HPDE6-E6E7 (cell line): ENCODE data around the gene SOX30.
"Not testable (repeated sequence)": the region's sequence is repeated elsewhere in the genome, so short reads cannot be mapped to it uniquely, and the experiment has no call there.

ENCODE experiments used
- DNase-seq: peaks from one replicate; pipeline ENCODE4 v3.0.0; 2011; ENCODE audit warnings: missing footprints; ENCODE audit errors: extremely low spot score

The SOX30 gene

DNA sequence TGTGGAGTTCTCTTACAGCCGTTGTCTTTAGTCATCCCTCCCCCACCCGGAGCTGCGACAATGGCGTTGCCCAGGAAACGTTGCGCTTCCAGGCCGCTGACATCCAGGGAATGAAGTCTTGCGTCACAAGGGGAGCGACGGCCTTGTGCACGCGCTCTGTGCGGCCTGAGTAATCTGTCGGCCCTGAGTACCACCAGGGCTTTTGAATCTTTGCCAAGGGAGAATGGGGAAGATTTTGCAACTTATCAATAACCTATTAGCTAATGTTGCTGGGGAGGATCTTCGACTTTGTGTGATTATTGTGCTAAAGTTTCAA lies at the start of gene SOX30:
SOX30 (minus strand) TSS at position 62 of the 316 bp plus-strand sequence. CDS start 360 bp downstream, outside the sequence.
- no peak for DNase-seq

DNA sequence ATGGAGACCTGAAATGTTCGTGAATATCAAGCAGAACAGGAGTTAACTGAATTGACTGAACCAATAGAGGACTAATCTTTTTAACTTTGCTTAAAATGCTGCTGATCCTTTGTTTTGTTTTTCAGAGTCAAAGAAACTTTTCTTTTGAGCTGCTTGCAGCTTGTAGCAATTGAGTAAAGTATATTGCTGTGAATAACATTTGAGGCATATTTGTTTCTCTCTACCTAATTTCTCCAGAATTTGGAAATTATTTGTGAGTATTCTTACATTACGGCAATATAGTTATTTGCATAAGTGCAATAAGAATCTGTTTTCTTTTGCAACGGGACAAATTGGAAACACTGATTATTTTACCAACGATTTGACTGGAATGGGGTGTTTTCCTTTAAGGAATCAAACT lies 46.4 kb upstream of the SOX30 start:
- DNase-seq, result not testable (repeated sequence)

DNA sequence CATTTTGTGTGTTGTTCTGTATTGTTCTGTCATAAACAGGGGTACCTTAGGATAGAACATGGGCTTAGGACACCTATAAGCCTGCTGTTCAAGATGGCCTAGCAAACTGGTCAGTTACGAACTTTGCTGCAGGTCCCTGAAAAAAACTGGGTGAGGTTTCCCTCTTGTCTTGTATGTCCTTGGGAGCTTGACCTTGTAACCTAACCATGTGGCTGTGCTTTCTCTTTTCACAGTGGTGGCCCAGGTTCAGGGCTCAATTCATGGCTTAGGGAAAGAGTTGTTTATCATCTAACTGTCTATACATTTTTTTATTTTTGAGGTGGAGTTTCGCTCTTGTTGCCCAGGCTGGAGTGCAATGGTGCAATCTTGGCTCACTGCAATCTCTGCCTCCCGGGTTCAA lies 43.9 kb upstream of the SOX30 start:
- DNase-seq, result not testable (repeated sequence)

DNA sequence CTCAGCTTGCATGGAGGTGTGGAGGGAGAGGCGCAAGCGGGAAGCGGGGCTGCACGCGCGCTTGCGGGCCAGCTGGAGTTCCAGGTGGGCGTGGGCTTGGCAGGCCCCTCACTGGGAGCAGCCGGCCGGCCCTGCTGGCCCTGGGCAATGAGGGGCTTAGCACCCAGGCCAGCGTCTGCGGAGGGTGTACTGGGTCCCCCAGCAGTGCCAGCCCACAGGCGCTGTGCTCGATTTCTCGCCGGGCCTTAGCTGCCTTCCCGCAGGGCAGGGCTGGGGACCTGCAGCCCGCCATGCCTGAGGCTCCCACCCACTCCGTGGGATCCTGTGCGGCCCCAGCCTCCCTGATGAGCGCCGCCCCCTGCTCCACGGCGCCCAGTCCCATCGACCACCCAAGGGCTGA lies 41.6 kb upstream of the SOX30 start:
- DNase-seq, result not testable (repeated sequence)

DNA sequence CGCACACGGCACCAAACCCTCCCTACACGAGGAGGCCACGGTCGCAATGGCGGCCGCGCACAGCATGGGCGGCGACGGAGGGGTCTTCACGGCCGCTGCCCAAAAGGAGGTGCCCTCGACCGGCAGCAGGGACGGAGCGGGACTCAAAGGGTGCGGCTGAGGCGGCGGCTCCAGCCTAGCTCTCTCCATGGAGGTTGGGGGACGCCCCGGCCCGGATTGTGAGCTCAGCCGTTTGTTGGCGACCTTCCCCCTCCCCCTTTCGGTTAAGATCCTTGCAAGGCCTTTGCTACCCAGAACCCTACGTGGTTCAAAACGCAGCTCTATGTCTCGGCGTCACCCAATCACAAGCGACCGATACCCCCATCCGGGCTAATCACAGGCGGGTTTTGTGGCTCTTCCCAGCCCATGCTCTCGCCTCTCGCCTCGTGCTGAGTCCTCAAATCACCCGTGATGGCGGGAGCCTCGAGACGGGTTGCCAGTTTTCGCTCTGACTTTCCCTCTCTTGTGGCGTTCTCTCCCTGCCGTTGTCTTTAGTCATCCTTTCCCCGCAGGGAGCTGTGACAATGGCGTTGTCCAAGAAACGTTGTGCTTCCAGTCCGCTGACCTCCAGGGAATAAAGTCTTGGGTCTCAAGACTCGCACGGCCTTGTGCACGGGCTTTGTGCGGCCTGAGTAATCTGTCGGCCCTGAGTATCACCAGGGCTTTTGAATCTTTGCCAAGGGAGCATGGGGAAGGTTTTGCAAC lies 38.6 kb upstream of the SOX30 start:
- no peak for DNase-seq

DNA sequence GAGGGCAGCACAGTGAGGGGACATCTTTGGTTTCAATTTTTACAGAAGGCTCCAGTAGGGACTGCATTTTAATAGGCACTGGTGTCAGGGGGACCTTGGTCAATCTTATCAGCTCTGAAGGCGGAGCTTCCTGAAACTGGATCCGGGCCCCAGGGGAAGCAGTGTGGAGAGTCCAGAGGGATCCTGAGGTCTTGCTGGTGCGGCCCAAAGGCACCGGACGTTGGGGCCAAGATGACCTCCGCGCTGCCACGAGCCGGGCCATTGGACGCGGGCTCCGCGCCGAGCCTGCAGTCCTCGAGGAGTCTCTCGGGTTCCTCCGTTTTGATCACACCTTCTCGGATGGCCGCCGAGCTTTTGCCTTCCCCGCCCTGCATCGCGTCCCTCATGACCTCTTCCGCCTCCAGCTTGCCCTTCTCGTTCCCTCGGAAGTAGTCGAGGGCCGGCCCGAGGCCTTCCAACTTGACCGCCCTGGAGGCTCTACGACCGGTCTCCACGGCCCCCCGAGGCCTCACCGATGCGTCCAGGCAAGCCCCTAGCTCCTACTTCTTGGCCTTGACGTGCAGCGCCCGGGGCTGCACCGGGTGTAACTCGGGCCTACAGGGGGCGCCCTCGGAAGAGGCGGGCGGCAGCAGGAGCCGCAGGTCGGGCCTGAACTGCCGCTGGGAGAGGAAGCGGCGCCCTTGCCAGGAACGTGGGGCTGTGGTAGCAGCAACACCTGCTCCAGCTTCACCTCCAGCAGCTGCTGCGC lies 37.9 kb upstream of the SOX30 start:
- DNase-seq, result no peak

DNA sequence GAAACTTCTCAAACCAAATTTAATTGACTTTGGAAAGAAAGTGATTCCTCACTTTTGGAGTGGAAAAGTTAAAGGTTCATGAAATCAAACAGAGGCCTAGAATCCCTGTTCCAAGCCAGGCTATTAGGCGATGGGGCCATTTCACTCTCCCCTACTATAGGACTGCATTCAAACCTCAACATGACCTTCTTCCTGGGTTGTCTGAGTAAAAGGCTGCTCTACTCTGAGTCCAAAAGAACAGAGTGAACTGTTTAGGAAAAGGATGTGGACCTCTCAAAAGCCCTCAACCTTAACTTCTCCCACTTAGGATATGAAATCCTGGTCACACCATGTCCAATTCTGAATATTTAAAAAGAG lies 34.9 kb upstream of the SOX30 start:
- DNase-seq, result no peak

DNA sequence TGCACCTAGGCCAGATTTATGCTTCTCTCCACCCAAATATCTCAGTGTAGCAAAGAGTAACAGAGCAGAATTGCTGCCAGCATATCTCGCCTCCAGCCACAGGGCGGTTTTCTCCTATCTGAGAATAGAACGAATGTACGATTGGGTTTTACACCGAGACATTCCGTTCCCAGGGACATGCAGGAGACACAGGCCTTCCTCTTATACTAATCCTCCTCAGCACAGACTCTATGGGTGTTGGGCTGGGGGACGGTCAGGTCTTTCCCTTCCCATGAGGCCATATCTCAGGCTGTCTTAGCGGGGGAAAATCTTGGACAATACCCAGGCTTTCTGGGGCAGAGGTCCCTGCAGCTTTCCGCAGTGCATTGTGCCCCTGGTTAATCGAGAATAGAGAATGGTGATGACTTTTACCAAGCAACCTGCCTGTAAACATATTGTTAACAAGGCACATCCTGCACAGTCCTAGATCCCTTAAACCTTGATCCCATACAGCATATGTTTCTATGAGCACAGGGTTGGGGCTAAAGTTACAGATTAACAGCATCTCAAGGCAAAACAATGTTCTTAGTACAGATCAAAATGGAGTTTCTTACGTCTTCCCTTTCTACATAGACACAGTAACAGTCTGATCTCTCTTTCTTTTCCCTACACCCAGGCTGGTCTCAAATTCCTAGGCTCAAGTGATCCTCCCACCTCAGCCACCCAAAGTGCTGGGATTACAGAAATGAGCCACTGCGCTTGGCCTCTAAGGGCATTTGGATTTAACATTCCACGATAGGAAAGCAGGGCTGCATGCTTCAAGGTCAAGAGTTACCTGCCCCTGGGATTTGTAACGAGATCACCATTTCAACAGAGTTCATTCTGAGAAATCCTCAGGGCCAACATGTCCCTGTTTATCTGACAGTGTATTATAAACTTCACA lies 34.3 kb upstream of the SOX30 start:
- not testable (repeated sequence) for DNase-seq

DNA sequence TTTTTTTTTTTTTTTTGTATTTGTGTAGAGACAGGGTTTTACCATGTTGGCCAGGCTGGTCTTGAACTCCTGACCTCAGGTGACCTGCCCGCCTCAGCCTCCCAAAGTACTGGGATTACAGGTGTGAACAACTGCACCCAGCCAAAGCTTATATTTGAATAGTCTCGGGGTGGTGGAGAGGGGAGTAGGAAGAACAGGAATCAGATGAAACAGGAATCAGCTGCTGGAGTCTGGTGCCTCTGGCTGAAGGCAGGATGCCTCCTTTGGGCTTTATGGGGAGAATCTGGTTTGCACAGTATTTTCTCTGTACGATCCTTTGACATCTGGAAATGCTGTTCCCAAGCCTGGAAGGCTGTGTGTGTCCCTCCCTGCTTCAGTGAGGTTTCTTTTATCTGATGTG lies 30.0 kb upstream of the SOX30 start:
- no peak for DNase-seq

DNA sequence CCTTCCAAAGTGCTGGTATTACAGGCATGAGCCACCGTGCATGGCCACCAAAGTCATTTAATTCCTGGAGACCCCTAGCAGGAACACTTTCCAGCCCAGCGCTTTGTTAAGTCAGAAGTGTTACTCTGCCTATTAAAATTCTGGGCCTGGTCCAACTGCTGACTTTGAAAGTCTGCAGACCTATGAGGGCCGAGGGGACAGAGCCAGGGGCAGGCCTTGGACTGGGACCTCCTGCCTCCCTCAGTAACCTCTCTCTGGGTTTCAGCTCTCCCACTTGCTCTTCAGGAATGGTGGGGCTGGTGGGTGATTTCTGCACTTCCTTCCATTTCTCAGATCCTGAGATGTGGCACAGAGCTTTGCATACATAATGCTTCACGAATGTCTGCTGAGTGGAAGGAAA lies 28.8 kb upstream of the SOX30 start:
- no peak for DNase-seq

DNA sequence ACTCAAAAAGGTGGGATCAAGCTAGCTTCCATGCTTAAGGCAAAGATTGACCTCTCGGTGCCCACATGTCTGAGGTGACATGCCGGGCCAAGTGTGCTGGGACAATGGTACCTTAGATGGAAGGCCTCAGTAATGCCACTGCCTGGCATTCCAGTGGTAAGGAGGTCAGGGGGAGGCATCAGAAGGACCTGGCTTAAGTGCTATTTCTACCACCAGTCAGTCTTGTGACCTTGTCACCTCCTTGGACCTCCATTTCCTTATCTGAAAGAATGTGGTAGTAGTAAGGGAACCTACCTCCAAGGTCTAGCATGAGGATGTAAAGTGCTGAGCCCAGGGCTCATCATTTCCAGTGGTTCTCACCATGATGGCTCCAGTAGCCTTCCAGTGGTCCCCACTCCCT lies 28.0 kb upstream of the SOX30 start:
- no peak for DNase-seq

DNA sequence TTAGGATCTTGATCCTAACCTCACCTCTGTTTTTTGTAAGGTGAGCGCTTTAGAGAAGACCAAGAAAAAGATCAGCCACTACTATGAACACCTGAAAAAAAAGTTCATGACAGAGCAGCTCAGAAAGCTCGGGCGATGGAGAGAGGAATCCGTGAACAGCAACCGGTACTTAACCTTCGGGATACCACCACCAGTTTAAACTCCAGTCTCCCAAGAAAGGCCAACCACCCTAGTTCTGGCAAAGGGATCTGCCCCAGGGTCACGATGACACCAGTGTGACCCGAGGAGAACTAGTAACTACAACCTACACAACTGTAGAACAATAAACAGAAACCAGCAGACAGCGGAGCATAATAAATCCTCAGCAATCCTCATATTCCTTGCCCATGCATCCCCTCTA lies 27.6 kb upstream of the SOX30 start:
- no peak for DNase-seq

DNA sequence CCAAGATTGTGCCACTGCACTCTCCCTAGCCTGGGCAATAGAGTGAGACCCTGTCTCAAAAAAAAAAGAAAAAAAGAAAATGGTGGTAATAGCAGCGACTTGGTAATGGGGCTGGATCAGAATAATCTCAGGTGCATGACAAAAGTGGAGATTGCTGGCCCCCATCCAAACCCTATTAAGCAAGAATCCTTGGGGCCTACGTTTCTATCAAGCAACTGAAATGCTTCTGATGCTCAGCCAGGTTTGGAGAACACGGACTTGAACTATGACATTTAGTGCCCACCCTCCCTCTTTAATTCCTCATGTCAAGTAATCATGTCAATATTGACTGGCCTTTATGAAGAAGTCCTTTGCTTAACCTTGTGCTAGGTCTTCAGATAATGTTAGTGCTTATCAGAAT lies 25.7 kb upstream of the SOX30 start:
- DNase-seq, result no peak

DNA sequence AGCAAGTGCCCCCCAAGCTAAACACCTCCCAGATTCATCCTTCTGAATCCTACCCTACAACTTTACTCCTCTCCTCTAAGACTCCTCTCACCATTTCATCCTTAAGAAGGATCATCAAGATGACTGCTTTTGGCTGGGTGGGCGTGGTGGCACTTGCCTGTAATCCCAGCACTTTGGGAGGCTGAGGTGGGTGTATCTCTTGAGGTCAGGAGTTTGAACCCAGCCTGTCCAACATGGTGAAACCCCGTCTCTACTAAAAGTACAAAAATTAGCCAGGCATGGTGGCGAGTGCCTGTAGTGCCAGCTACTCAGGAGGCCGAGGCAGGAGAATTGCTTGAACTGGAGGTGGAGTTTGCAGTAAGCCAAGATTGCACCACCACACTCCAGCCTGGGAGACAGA lies 22.1 kb upstream of the SOX30 start:
- DNase-seq, result not testable (repeated sequence)

DNA sequence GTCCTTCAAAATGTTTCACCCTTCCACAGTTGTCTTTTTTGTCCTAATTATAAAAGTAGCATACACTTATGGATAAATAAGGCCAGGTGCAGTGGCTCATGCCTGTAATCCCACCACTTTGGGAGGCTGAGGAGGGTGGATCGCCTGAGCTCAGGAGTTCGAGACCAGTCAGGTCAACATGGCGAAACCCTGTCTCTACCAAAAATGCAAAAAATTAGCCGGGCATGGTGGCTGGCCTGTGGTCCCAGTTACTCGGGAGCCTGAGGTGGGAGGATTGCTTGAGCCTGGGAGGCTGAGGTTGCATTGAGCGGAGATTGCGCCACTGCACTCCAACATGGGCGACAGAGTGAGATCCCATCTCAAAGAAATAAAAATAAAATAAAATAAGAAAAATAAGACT lies 20.7 kb upstream of the SOX30 start:
- DNase-seq, result no peak

DNA sequence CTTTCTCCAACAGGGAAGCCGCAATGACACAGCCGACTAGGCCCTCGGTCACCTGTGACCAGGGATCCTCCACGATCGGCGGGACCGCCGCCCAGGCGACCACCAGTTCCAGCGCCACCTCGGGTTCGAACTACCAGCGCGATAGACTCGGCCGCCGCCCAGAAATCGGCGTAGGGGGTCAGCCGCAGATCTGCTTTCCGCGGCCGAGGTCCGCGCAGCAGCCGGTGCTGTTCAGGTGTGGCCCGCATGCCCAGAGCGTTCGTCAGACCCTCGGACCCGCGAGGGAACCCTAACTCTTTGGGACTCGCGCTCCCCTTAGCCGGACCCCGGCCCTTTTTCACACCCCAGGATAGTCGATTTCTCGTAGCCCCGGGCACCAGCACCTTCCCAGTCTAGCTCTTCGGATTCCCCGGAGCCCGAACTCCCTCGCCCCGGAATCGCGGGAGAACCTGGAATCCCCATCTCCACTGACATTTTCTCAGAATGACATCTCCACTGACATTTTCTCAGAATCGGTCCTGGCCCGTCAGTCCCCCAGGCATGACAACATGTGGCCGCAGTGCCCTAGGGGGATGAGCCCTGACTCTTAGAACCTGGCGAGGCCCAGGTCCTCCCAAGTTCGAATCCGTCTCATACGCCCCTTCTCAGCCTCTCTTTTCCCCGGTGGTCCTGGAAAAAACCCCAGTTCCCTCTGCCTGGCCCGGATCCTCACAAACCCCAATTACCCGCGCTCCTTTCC lies 19.5 kb upstream of the SOX30 start:
- DNase-seq, result no peak

DNA sequence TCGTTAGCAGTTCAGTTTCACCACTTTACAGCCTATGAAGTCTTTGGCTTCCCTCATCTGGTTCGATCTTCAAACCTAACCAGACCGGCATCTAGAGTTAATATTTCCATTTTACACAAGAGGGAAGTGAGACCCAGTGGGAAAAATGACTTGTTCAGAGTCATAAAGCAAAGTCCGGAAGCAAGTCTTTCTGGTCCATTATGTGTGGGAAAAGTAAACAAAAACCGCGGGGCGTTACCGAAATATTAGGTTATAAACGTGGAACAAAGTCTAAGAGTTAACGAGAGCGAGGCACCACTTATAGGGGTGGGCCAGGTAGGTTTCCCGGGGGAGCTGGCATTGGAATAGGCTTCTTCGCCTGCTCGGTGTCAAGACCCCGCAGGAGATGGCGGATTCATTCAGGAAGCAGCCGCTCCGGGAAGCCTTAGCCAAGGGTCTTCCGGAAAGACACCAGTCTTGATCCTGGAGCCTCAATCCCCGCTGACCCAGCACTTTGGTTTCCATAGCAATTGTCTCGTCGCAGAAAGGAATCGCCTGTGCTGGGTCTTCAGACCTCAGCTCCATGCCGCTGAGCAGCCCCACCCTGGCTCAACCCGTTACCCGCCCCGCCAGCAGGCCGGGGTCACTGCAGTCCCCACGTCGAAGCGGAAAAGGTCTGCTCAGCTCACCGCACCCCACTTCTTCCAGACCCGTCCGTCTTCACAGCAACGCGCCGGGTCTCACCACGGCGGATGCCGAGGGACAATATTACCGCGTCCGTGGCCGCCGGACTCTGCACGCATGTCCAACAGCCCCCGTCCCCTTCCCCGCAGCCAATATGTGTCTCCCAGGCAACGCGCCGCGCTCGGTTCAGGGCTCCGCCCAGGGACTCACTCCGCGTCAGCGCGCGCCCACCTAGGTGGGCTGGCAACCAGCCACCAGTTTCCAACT lies 18.7 kb upstream of the SOX30 start, which contains the start of gene C5orf52:
C5orf52 (plus strand) TSS at position 872 of the 930 bp plus-strand sequence. CDS start 82 bp downstream, outside the sequence.
- DNase-seq, result no peak

DNA sequence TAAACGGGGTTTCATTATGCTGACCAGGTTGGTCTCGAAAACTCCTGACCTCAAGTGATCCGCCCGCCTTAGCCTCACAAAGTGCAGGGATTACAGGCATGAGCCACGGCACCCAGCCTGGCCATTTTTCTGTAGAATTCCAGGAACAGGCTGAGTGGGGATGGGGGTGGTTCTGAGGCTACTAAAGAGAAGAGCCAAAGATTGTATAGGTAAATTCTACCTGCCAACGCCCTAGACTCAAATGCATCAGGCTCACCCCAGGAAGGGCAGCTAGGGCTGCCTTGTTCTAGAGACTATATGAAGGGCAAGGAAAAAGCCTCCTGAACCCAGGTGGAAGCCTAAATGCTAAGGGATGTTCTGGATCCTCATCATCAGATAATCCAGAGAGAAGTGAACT lies 17.5 kb upstream of the SOX30 start:
- DNase-seq, result no peak

DNA sequence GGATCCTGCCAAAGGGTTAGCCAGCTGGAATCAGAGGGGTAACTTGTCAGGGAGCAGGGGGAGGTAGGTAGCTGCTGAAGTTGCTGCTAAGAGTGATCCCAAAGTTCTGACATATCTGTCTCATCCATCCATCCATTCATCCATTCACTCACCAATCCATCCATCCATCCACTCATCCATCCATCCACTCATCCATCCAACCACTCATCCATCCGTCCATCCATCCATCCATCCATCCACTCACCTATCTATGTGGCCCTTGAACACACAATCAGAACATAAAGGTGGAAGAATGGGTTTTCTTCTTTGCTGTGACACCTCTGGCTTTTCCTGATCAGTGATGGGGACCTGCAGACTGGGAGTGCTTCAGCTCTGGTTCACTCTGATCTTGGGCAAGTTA lies 16.1 kb upstream of the SOX30 start:
- no peak for DNase-seq

DNA sequence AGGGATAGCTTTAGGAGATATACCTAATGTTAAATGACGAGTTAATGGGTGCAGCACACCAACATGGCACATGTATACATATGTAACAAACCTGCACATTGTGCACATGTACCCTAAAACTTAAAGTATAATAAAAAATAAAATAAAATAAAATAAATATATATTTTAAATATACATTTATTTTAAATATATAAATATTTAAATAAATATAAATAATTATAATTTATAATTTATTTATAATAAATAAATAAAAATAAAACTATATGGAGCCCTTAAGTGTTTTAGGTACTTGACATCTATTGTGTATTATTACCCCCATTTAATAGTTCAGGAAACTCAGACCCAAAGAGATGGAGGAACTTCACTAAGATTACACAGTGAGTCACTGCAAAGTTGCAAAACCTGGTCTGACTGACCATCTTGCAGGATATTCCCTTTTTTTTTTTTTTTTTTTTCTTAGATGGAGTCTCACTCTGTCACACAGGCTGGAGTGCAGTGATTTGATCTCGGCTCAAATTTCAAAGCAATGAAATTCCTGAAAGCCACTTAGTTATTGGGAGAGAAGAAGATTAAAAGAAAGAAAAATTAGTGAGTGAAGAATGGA lies 13.3 kb upstream of the SOX30 start:
- DNase-seq, result peak; percentile 78
